Measurements from ENCODE around the gene BSDC1. TPM values are rescaled to one million over a fixed set of nuclear protein-coding genes. Genes with fewer than 3 reads are reported as not detected.
"Not testable (repeated sequence)": the region's sequence is repeated elsewhere in the genome, so short reads cannot be mapped to it uniquely, and the experiment has no call there.

The BSDC1 gene, protein sequence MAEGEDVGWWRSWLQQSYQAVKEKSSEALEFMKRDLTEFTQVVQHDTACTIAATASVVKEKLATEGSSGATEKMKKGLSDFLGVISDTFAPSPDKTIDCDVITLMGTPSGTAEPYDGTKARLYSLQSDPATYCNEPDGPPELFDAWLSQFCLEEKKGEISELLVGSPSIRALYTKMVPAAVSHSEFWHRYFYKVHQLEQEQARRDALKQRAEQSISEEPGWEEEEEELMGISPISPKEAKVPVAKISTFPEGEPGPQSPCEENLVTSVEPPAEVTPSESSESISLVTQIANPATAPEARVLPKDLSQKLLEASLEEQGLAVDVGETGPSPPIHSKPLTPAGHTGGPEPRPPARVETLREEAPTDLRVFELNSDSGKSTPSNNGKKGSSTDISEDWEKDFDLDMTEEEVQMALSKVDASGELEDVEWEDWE
- total RNA-seq (2022) (32.5 and 33.2 TPM in 2 replicates), Bru-seq, nascent RNA (percentile 68 among the genes with signal in this experiment), BruChase-seq, experiment 1, labeled RNA remaining after a 2-hour chase (percentile 68 among the genes with signal in this experiment), BruChase-seq, experiment 2, labeled RNA remaining after a 6-hour chase (percentile 70 among the genes with signal in this experiment)
- long read RNA-seq, transcript BSDC1-206 (11 exons, 2,846 nt): major isoform, 37 of 70 reads
- long read RNA-seq, partial matches to known transcripts: 20 of 70 reads
- long read RNA-seq, other reads (novel, unspliced or antisense): 9 of 70 reads

DNA sequence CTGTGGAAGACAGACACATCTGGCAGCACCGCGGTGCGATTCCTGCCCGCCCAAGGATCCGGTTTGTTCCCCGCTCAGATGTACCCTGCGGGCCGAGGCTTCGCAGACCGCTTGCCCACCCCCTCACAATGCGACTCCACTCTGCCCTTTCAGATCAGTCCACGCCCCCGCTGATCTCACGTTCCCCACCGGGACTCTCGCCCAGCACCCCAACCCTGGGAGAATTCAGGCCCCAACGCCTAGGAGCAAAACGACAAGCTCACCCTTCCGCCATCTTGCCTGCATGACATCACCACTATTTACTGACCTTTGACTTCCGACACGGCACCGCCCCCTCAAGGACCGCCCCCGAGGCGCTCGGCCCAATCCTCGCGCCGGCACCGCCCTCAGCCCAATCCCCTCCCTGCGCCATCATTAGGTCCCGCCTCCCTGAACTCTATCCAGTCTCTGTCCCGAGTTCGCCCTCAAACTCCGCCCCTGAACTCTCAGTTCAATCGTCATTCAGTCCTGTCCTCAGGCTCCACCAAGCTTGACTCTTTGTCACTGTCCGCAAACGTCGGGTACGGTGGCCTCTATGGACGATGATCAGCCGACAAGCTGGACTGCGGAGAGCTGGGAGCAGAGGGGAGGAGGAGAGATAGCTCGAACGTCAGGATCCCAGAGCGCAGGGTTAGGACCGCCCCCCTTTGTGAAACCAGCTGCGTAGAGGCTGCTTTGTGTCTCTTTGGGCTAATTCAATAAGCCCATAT, at the start of gene BSDC1:
TSS of gene BSDC1 (minus strand) at position 301 of the 749 bp plus-strand sequence. CDS start at position 274, 27 bp downstream.
- no TSS peak for BruUV-seq (replicated peaks)
- POLR2A ChIA-PET: interaction anchor here (0.6 to 1.3 kb wide), 11 partner anchors 42 to 884 kb away, joined by 3 to 10 read pairs (median 5); partner anchors contain the start of genes MARCKSL1, RBBP4, TXLNA and ZBTB8OS
- Mint-ChIP-seq H3K27me3 (ENCODE audit: insufficient read depth, unreplicated experiment) (no peaks in the 10 kb centered on the region), H3K36me3 (ENCODE audit: insufficient read depth, unreplicated experiment) (peaks cover 15% of the 10 kb centered on the region), H3K4me3 (ENCODE audit: unreplicated experiment) (peak within 1 kb of the TSS; percentile 95), H3K4me1 (ENCODE audit: low read depth, unreplicated experiment) (no peaks in the 10 kb centered on the region), H3K27ac (ENCODE audit: unreplicated experiment) (peak within 1 kb of the TSS; percentile 98), H3K9me3 (ENCODE audit: unreplicated experiment) (no peaks in the 10 kb centered on the region)
- CTCF ChIA-PET: interaction anchor here (1.2 to 1.6 kb wide), 2 partner anchors 43 to 179 kb away, joined by 3 to 8 read pairs; no protein-coding TSS in a partner anchor
- Histone ChIP-seq H3K4me3 (ENCODE audit: low read depth, low read length) (peak within 1 kb of the TSS; percentile 77), H3K4me1 (no peaks in the 10 kb centered on the region), H3K9me3 (no peaks in the 10 kb centered on the region), H3K36me3 (ENCODE audit: control insufficient read depth, insufficient read depth, low read length) (no peaks in the 10 kb centered on the region; the same call in 1 of the 2 replicates), H3K27me3 (replicated peaks; ENCODE audit: control insufficient read depth, insufficient read depth, low read length) (no peaks in the 10 kb centered on the region)
- TF ChIP-seq, protein P1, sequence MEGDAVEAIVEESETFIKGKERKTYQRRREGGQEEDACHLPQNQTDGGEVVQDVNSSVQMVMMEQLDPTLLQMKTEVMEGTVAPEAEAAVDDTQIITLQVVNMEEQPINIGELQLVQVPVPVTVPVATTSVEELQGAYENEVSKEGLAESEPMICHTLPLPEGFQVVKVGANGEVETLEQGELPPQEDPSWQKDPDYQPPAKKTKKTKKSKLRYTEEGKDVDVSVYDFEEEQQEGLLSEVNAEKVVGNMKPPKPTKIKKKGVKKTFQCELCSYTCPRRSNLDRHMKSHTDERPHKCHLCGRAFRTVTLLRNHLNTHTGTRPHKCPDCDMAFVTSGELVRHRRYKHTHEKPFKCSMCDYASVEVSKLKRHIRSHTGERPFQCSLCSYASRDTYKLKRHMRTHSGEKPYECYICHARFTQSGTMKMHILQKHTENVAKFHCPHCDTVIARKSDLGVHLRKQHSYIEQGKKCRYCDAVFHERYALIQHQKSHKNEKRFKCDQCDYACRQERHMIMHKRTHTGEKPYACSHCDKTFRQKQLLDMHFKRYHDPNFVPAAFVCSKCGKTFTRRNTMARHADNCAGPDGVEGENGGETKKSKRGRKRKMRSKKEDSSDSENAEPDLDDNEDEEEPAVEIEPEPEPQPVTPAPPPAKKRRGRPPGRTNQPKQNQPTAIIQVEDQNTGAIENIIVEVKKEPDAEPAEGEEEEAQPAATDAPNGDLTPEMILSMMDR (IDR thresholded peaks at IDR 0.05; ENCODE audit: insufficient read depth in 1 of 2, low read depth in 1 of 2, low read length in 1 of 2, severe bottlenecking in 1 of 2, unreplicated experiment in 1 of 2): no peak
- intact Hi-C loops (cut with micrococcal nuclease; ENCODE audit: unreplicated experiment): no loop called here
- DNase-seq: peak; percentile 95 to 98

DNA sequence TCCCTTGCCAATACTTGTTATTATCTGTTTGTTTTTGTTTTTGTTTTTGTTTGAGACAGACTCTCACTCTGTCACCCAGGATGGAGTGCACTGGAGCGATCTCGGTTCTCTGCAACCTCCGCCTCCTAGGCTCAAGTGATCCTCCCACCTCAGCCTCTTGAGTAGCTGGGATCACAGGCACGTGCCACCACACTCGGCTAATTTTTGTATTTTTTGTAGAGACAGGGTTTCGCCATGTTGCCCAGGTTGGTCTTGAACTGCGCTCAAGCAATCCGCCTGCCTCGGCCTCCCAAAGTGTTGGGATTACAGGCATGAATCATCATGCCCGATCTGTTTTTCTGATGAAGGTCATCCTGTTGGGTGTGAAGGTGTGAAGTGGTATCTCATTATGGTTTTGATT, 47.2 kb upstream of the BSDC1 start:
- CTCF ChIA-PET; H3K9me3 ChIP-seq; POLR2A ChIA-PET; H3K4me1 Mint-ChIP-seq (ENCODE audit: low read depth, unreplicated experiment); H3K4me3 ChIP-seq (ENCODE audit: low read depth, low read length); DNase-seq; H3K36me3 Mint-ChIP-seq (ENCODE audit: insufficient read depth, unreplicated experiment); BruUV-seq (replicated peaks); H3K27me3 Mint-ChIP-seq (ENCODE audit: insufficient read depth, unreplicated experiment); H3K4me1 ChIP-seq; H3K27ac Mint-ChIP-seq (ENCODE audit: unreplicated experiment); H3K4me3 Mint-ChIP-seq (ENCODE audit: unreplicated experiment); H3K27me3 ChIP-seq (replicated peaks; ENCODE audit: control insufficient read depth, insufficient read depth, low read length); H3K36me3 ChIP-seq (ENCODE audit: control insufficient read depth, insufficient read depth, low read length); H3K9me3 Mint-ChIP-seq (ENCODE audit: unreplicated experiment); intact Hi-C loops (cut with micrococcal nuclease; ENCODE audit: unreplicated experiment): not testable (repeated sequence)

DNA sequence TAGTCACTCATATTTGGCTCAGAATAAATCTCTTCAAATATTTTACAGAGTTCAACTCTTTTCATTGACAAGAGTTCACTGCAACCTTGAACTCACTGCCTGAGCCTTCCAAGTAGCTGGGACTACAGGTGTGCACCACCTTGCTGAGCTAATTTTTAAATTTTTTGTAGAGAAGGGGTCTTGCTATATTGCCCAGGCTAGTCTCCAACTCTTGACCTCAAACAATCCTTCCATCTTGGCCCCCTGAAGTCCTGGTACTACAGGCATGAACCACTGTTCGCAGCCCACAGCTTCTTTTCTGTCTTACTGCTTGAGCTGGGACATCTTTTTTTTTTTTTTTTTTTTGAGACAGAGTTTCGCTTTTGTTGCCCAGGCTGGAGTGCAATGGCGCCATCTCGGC, 44.5 kb upstream of the BSDC1 start:
- H3K27ac Mint-ChIP-seq (ENCODE audit: unreplicated experiment); intact Hi-C loops (cut with micrococcal nuclease; ENCODE audit: unreplicated experiment); H3K36me3 Mint-ChIP-seq (ENCODE audit: insufficient read depth, unreplicated experiment); H3K4me1 Mint-ChIP-seq (ENCODE audit: low read depth, unreplicated experiment); POLR2A ChIA-PET; H3K27me3 Mint-ChIP-seq (ENCODE audit: insufficient read depth, unreplicated experiment); H3K9me3 Mint-ChIP-seq (ENCODE audit: unreplicated experiment); H3K4me3 Mint-ChIP-seq (ENCODE audit: unreplicated experiment); BruUV-seq (replicated peaks); H3K4me3 ChIP-seq (ENCODE audit: low read depth, low read length); H3K9me3 ChIP-seq; H3K4me1 ChIP-seq; H3K27me3 ChIP-seq (replicated peaks; ENCODE audit: control insufficient read depth, insufficient read depth, low read length); DNase-seq; H3K36me3 ChIP-seq (ENCODE audit: control insufficient read depth, insufficient read depth, low read length); CTCF ChIA-PET: not testable (repeated sequence)
